OCI-LY1 (cell line): ENCODE measurements around the gene TCTN2.

ENCODE experiments used
- CTCF ChIP-seq: fragments of 200-600 bp; sonication (generic), shearing (Covaris generic); IDR thresholded peaks from 2 replicates; pipeline ENCODE4 v1.5.1; 2017; ENCODE audit warnings: mild to moderate bottlenecking, antibody characterized with exemption, low read length, moderate library complexity, mixed read lengths
- EZH2 ChIP-seq: fragments of 200-600 bp; sonication (generic), shearing (Covaris generic); IDR thresholded peaks from 2 replicates; pipeline ENCODE4 v1.8.0; 2017; ENCODE audit warnings: borderline replicate concordance, mixed run types, mild to moderate bottlenecking, antibody characterized with exemption, low read length, moderate library complexity, mixed read lengths

- TF ChIP-seq CTCF = no peak
- no peak for TF ChIP-seq EZH2
Measured at GRCh38 chr12:123670882-123671728, at the start of gene TCTN2.
